Heart left ventricle (tissue), 16 donors: ENCODE data around the gene TMEM138. TPM values are rescaled to one million over a fixed set of nuclear protein-coding genes. Genes with fewer than 3 reads are reported as not detected.

ENCODE experiments used
- ATAC-seq, 4 donors: fragments of 200-7000 bp; cut with Tn5 transposase; one replicate each; pipeline ENCODE4 v1.9.1; 2020 to 2022; ENCODE audit warnings: moderate library complexity in 4 of 4, mild to moderate bottlenecking in 3 of 4, moderate number of reproducible peaks in 1 of 4
- DNase-seq, 5 donors: peaks; one replicate each; pipeline ENCODE4 v3.0.0-alpha.2; 2020
- H3K27ac ChIP-seq, 12 donors: fragments of 200-600 bp; sonication (generic) in 4 of 12; one replicate each; pipeline versions ENCODE4 v1.5.0 to v1.8.0; 2016 to 2022; ENCODE audit warnings: mild to moderate bottlenecking in 2 of 12
- H3K27me3 ChIP-seq, 9 donors: fragments of 200-600 bp; sonication (generic) in 2 of 9; one replicate each; pipeline versions ENCODE4 v1.5.1 to v1.8.0; 2016 to 2022; ENCODE audit warnings: mild to moderate bottlenecking in 3 of 9
- H3K36me3 ChIP-seq, 9 donors: fragments of 200-600 bp; sonication (generic) in 2 of 9; one replicate each; pipeline versions ENCODE4 v1.5.0 to v1.8.0; 2018 to 2022; ENCODE audit warnings: mild to moderate bottlenecking in 2 of 9
- H3K4me1 ChIP-seq, 12 donors: fragments of 200-600 bp; sonication (generic) in 4 of 12; one replicate each; pipeline versions ENCODE4 v1.5.0 to v1.8.0; 2016 to 2022; ENCODE audit warnings: mild to moderate bottlenecking in 3 of 12
- H3K4me3 ChIP-seq, 12 donors: fragments of 200-600 bp; sonication (generic) in 4 of 12; one replicate each; pipeline versions ENCODE4 v1.5.0 to v1.8.0; 2017 to 2022; ENCODE audit warnings: mild to moderate bottlenecking in 9 of 12, moderate library complexity in 4 of 12
- H3K9me3 ChIP-seq, 12 donors: fragments of 200-600 bp; sonication (generic) in 4 of 12; one replicate each; pipeline versions ENCODE4 v1.5.0 to v1.8.0; 2016 to 2022; ENCODE audit warnings: mild to moderate bottlenecking in 1 of 12
- POLR2A ChIP-seq, 2 donors: fragments of 450-650 bp; IDR thresholded peaks; one replicate each; pipeline ENCODE4 v1.6.1; 2017; ENCODE audit warnings: antibody characterized with exemption in 2 of 2, mild to moderate bottlenecking in 2 of 2, moderate library complexity in 2 of 2
- intact Hi-C, 10 donors: fragments of 100-400 bp; cut with DNase I; formaldehyde crosslinking; loops; one replicate each; pipeline versions ENCODE4 v1.11.1 to v1.14.2; 2022
- polyA plus RNA-seq, 2 donors: library from polyadenylated mRNA; stranded (reverse); fragments of 200-250 nt; gene quantifications; one replicate each; pipeline ENCODE4 v1.2.3, GENCODE V29; 2013
- total RNA-seq, 9 donors: library from RNA; depleted of rRNA in 2 of 9; stranded (reverse); fragments of >200 nt in 2 of 9; fragmentation: NEBNext Ultra II Directional in 3 of 9; extraction: Animal tissue kit (Norgen Biotek cat#: 25700) in 3 of 9; gene quantifications; one replicate each; pipeline versions ENCODE4 v1.1.0 to v1.2.4, GENCODE V29; 2016 to 2023
- TF ChIP-seq, protein P1 (sequence below), 12 donors: fragments of 200-600 bp; sonication (generic) in 4 of 12; IDR thresholded peaks; one replicate each; pipeline versions ENCODE4 v1.5.0 to v1.8.0; 2018 to 2022; ENCODE audit warnings: antibody characterized with exemption in 12 of 12, mild to moderate bottlenecking in 5 of 12
- donor health status: ischemic (EF 13 %, LVEDD 7.1; RV severe dilation, severe dysfunction).
- donor health status: healthy with polysubstance abuse.
- donor health status: DM: no; HTN: yes; CAD: no.
- donor health status: DM: no; HTN: no; CAD: no.
- donor health status: ischemic (EF 25% LVEDD 6.9; RV normal size, moderate dysfunction).
- donor health status: ischemic (EF 25% LVEDD 5.7; RV mildly dilated, moderate dysfunction).
- donor health status: healthy.
- donor health status: DM: yes; HTN: yes; CAD: no.
- donor health status: ischemic (EF 35%, LVEDD 5.7; RV mildly dilated, moderate dysfunction).
- donor health status: nonischemic (EF 11% LVEDD 7.7; RV severe dilation, severe dysfunction).
- donor health status: DM: yes; HTN: yes; CAD: no.
- donor health status: PGD.
- donor health status: ischemic (EF 29% LVEDD 5.4; RV normal size, mild dysfunction).
- donor health status: nonischemic (EF 23%, LVEDD 6.1; RV moderate dilation, normal function).

TMEM138 gene
- total and polyA plus RNA-seq, 11 donors = 15.7 to 29.3 (median 19.2) TPM

DNA sequence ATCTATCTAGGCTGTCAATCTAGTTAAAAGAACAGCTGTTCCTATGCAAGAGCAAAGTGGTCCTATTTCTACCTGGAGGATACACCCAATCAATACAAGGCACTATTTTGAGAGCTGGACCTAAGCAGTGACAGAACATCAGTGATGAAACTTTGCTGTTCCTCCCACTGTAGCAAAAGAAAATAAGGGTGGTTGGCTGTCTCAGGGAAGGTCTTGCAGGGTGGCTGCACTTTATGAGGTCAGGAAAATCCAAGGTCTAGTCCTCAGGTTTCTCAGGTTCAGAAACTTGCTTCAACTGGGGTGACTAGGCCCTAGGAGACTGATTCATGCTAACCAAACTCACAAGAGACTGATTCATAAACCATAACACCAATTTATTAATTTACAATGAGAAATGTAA, 56.0 kb downstream of the TMEM138 start:
- intact Hi-C loops = no loop called here
- no peaks in the 10 kb centered on the region for H3K9me3 ChIP-seq
- H3K4me3 ChIP-seq = no peak overlapping the region
- H3K4me1 ChIP-seq = peaks cover 0 to 25% (median 7%) of the 10 kb centered on the region in 12 donors
- ATAC-seq (no peak), DNase-seq (no peak)
- H3K36me3 ChIP-seq = peaks cover 0 to 99% (median 97%) of the 10 kb centered on the region in 9 donors
- H3K27me3 ChIP-seq = no peaks in the 10 kb centered on the region
- H3K27ac ChIP-seq = peak overlapping the region in 3 of 12 donors; percentile 2 to 46 (median 16)
- TF ChIP-seq POLR2A (IDR thresholded peaks at IDR 0.05) = no peak
- TF ChIP-seq, protein P1, sequence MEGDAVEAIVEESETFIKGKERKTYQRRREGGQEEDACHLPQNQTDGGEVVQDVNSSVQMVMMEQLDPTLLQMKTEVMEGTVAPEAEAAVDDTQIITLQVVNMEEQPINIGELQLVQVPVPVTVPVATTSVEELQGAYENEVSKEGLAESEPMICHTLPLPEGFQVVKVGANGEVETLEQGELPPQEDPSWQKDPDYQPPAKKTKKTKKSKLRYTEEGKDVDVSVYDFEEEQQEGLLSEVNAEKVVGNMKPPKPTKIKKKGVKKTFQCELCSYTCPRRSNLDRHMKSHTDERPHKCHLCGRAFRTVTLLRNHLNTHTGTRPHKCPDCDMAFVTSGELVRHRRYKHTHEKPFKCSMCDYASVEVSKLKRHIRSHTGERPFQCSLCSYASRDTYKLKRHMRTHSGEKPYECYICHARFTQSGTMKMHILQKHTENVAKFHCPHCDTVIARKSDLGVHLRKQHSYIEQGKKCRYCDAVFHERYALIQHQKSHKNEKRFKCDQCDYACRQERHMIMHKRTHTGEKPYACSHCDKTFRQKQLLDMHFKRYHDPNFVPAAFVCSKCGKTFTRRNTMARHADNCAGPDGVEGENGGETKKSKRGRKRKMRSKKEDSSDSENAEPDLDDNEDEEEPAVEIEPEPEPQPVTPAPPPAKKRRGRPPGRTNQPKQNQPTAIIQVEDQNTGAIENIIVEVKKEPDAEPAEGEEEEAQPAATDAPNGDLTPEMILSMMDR (IDR thresholded peaks at IDR 0.05) = no peak

Other genes with a start within 250 kb of the TMEM138 start
- 10 to 100 TPM; 11.4 to 27.6 (median 17.1) TPM for gene VPS37C, start 200.9 kb upstream of the TMEM138 start, total RNA-seq
- gene VPS37C, start 200.9 kb upstream of the TMEM138 start, polyA plus RNA-seq = 10 to 100 TPM; 11.0 to 29.0 TPM
- gene PGA3, start 158.9 kb upstream of the TMEM138 start, total RNA-seq = 1 to 10 TPM in 3 of 9 donors, under 1 TPM in 1, not detected in 5; 0.16 to 3.1 (median 1.4) TPM
- 1 to 10 TPM in 1 of 2 donors, under 1 TPM in 1; 0.21 to 2.7 TPM for gene PGA3, start 158.9 kb upstream of the TMEM138 start, polyA plus RNA-seq
- gene PGA4, start 140.0 kb upstream of the TMEM138 start, total RNA-seq = 1 to 10 TPM in 3 of 9 donors, under 1 TPM in 3, not detected in 3; 0.21 to 5.9 (median 1.1) TPM
- gene PGA4, start 140.0 kb upstream of the TMEM138 start, polyA plus RNA-seq = 1 to 10 TPM in 1 of 2 donors, under 1 TPM in 1; 0.43 to 1.2 TPM
- gene PGA5, start 121.2 kb upstream of the TMEM138 start, total RNA-seq = 1 to 10 TPM in 1 of 9 donors, under 1 TPM in 4, not detected in 4; 0.14 to 2.2 (median 0.42) TPM
- gene PGA5, start 121.2 kb upstream of the TMEM138 start, polyA plus RNA-seq = under 1 TPM; 0.04 to 0.27 TPM
- 1 to 10 TPM in 3 of 9 donors, under 1 TPM in 5, not detected in 1; 0.17 to 1.7 (median 0.82) TPM for gene VWCE, start 67.1 kb upstream of the TMEM138 start, total RNA-seq
- under 1 TPM; 0.30 to 0.38 TPM for gene VWCE, start 67.1 kb upstream of the TMEM138 start, polyA plus RNA-seq
- gene DDB1, start 29.3 kb upstream of the TMEM138 start, total RNA-seq = 100 to 1,000 TPM; 121 to 156 (median 130) TPM
- 100 to 1,000 TPM in 1 of 2 donors, 10 to 100 TPM in 1; 78.8 to 158 TPM for gene DDB1, start 29.3 kb upstream of the TMEM138 start, polyA plus RNA-seq
- gene TKFC, start 29.1 kb upstream of the TMEM138 start, total RNA-seq = 10 to 100 TPM in 8 of 9 donors, 1 to 10 TPM in 1; 10.0 to 31.2 (median 16.8) TPM
- gene TKFC, start 29.1 kb upstream of the TMEM138 start, polyA plus RNA-seq = 10 to 100 TPM; 10.7 to 16.2 TPM
- gene CYB561A3, start 492 bp upstream of the TMEM138 start, total RNA-seq = 10 to 100 TPM in 6 of 9 donors, 1 to 10 TPM in 3; 6.7 to 23.9 (median 11.9) TPM
- gene CYB561A3, start 492 bp upstream of the TMEM138 start, polyA plus RNA-seq = 10 to 100 TPM in 1 of 2 donors, 1 to 10 TPM in 1; 7.6 to 12.3 TPM
- 1 to 10 TPM; 2.8 to 9.3 (median 4.8) TPM for gene TMEM216, start 30.2 kb downstream of the TMEM138 start, total RNA-seq
- 1 to 10 TPM; 4.5 to 7.1 TPM for gene TMEM216, start 30.2 kb downstream of the TMEM138 start, polyA plus RNA-seq
- 10 to 100 TPM; 27.3 to 52.4 (median 37.6) TPM for gene CPSF7, start 67.6 kb downstream of the TMEM138 start, total RNA-seq
- gene CPSF7, start 67.6 kb downstream of the TMEM138 start, polyA plus RNA-seq = 10 to 100 TPM; 24.3 to 32.4 TPM
- gene SDHAF2, start 67.8 kb downstream of the TMEM138 start, total RNA-seq = 100 to 1,000 TPM in 1 of 9 donors, 10 to 100 TPM in 8; 25.7 to 124 (median 33.7) TPM
- 10 to 100 TPM; 45.0 to 46.5 TPM for gene SDHAF2, start 67.8 kb downstream of the TMEM138 start, polyA plus RNA-seq
- 1 to 10 TPM in 5 of 9 donors, under 1 TPM in 4; 0.15 to 4.2 (median 1.1) TPM for gene LRRC10B, start 146.4 kb downstream of the TMEM138 start, total RNA-seq
- 1 to 10 TPM in 1 of 2 donors, under 1 TPM in 1; 0.76 to 1.3 TPM for gene LRRC10B, start 146.4 kb downstream of the TMEM138 start, polyA plus RNA-seq
- 10 to 100 TPM; 12.4 to 22.7 (median 17.4) TPM for gene SYT7, start 218.7 kb downstream of the TMEM138 start, total RNA-seq
- 10 to 100 TPM; 13.0 to 34.7 TPM for gene SYT7, start 218.7 kb downstream of the TMEM138 start, polyA plus RNA-seq